Measurements from ENCODE around the gene TRMU.

Gene TRMU

GRCh38 chr22:46381731-46382130 lies 46.2 kb downstream of the TRMU start:
- no peak overlapping the region for H3K27ac ChIP-seq (ENCODE audit: low read depth, low read length)

GRCh38 chr22:46382524-46382923 lies 47.0 kb downstream of the TRMU start:
- no peak overlapping the region for H3K27ac ChIP-seq (ENCODE audit: low read depth, low read length)
- H3K9me3 ChIP-seq (ENCODE audit: insufficient read depth, low read depth, low read length), result no peaks in the 10 kb centered on the region
- no peaks in the 10 kb centered on the region for H3K27me3 ChIP-seq (ENCODE audit: insufficient read depth, low read length)
- WGBS, result 90% methylated on average over 15 of the region's 15 CpGs
- H3K9ac ChIP-seq (ENCODE audit: low read depth, low read length), result no peak overlapping the region
- H3K36me3 ChIP-seq (ENCODE audit: insufficient read depth, low read length), result no peaks in the 10 kb centered on the region; the same call in 1 of the 2 replicates
- no peak overlapping the region for H3K4me3 ChIP-seq (ENCODE audit: low read length)
- peaks cover 21% of the 10 kb centered on the region for H3K4me1 ChIP-seq (ENCODE audit: insufficient read depth, low read length)

More at GRCh38 chr22:46381731-46382130, 46.2 kb downstream of the TRMU start:
- H3K27me3 ChIP-seq (ENCODE audit: insufficient read depth, low read length), result no peaks in the 10 kb centered on the region
- H3K36me3 ChIP-seq (ENCODE audit: insufficient read depth, low read length), result no peaks in the 10 kb centered on the region; the same call in 1 of the 2 replicates
- H3K4me3 ChIP-seq (ENCODE audit: low read length), result no peak overlapping the region
- no peak overlapping the region for H3K9ac ChIP-seq (ENCODE audit: low read depth, low read length)
- peaks cover 29% of the 10 kb centered on the region for H3K4me1 ChIP-seq (ENCODE audit: insufficient read depth, low read length)
- H3K9me3 ChIP-seq (ENCODE audit: insufficient read depth, low read depth, low read length), result no peaks in the 10 kb centered on the region
- 96% methylated on average over 27 of the region's 27 CpGs for WGBS

GRCh38 chr22:46386312-46386711 lies 50.8 kb downstream of the TRMU start:
- Histone ChIP-seq H3K27ac (ENCODE audit: low read depth, low read length) (no peak overlapping the region), H3K36me3 (ENCODE audit: insufficient read depth, low read length) (no peaks in the 10 kb centered on the region; the same call in 1 of the 2 replicates), H3K9me3 (ENCODE audit: insufficient read depth, low read depth, low read length) (no peaks in the 10 kb centered on the region), H3K4me1 (ENCODE audit: insufficient read depth, low read length) (no peaks in the 10 kb centered on the region), H3K9ac (ENCODE audit: low read depth, low read length) (no peak overlapping the region), H3K4me3 (ENCODE audit: low read length) (no peak overlapping the region), H3K27me3 (ENCODE audit: insufficient read depth, low read length) (no peaks in the 10 kb centered on the region)
- 95% methylated on average over 27 of the region's 27 CpGs for WGBS

- no peak overlapping the region for H3K27ac ChIP-seq (ENCODE audit: low read depth, low read length)
- H3K4me1 ChIP-seq (ENCODE audit: insufficient read depth, low read length), result no peaks in the 10 kb centered on the region
- no peak overlapping the region for H3K4me3 ChIP-seq (ENCODE audit: low read length)
- no peaks in the 10 kb centered on the region for H3K27me3 ChIP-seq (ENCODE audit: insufficient read depth, low read length)
- no peak overlapping the region for H3K9ac ChIP-seq (ENCODE audit: low read depth, low read length)
- H3K9me3 ChIP-seq (ENCODE audit: insufficient read depth, low read depth, low read length), result no peaks in the 10 kb centered on the region
- no peaks in the 10 kb centered on the region; the same call in 1 of the 2 replicates for H3K36me3 ChIP-seq (ENCODE audit: insufficient read depth, low read length)
- WGBS, result 93% methylated on average over 11 of the region's 11 CpGs
Measured at GRCh38 chr22:46387748-46388147, 52.2 kb downstream of the TRMU start.

- no peaks in the 10 kb centered on the region for H3K4me1 ChIP-seq (ENCODE audit: insufficient read depth, low read length)
- H3K36me3 ChIP-seq (ENCODE audit: insufficient read depth, low read length), result no peaks in the 10 kb centered on the region; the same call in 1 of the 2 replicates
- no peak overlapping the region for H3K9ac ChIP-seq (ENCODE audit: low read depth, low read length)
- H3K27me3 ChIP-seq (ENCODE audit: insufficient read depth, low read length), result no peaks in the 10 kb centered on the region
- H3K27ac ChIP-seq (ENCODE audit: low read depth, low read length), result no peak overlapping the region
- no peak overlapping the region for H3K4me3 ChIP-seq (ENCODE audit: low read length)
- no peaks in the 10 kb centered on the region for H3K9me3 ChIP-seq (ENCODE audit: insufficient read depth, low read depth, low read length)
- 93% methylated on average over 10 of the region's 10 CpGs for WGBS
Measured at GRCh38 chr22:46388647-46389046, 53.1 kb downstream of the TRMU start.

- 94% methylated on average over 30 of the region's 30 CpGs for WGBS
- Histone ChIP-seq H3K9me3 (ENCODE audit: insufficient read depth, low read depth, low read length) (no peaks in the 10 kb centered on the region), H3K27ac (ENCODE audit: low read depth, low read length) (no peak overlapping the region)
Measured at GRCh38 chr22:46389081-46389480, 53.6 kb downstream of the TRMU start.

DNA sequence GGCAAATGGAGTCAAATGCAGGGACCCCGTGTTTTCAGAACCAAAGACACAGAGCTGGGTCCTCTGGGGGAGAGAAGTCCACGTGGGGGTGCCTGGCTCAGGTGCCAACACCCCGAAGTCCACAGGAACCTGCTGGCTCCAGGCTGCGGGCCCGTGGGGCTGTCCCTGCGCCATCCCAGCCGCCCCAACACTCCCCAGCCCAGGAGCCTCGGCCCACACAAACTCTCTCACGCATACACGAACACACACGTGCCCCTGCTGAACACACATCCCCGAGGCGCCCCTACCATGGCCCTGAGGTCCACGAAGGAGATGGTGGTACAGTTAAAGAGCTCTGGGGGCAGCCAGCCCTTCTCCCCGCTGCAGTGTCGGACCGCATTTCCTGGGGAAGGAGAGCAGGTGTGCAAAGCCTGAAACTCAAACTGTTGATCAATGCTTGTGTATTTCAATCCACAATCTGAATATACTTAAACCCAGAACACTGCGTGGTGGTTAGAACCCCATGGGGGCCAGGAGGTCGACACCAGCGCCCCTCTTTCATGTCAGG lies 54.7 kb downstream of the TRMU start:
- WGBS, result 94% methylated on average over 20 of the region's 20 CpGs
- Histone ChIP-seq H3K4me1 (ENCODE audit: insufficient read depth, low read length) (no peaks in the 10 kb centered on the region), H3K4me3 (ENCODE audit: low read length) (no peak overlapping the region), H3K9ac (ENCODE audit: low read depth, low read length) (no peak overlapping the region), H3K36me3 (ENCODE audit: insufficient read depth, low read length) (no peaks in the 10 kb centered on the region), H3K27me3 (ENCODE audit: insufficient read depth, low read length) (no peaks in the 10 kb centered on the region), H3K9me3 (ENCODE audit: insufficient read depth, low read depth, low read length) (no peaks in the 10 kb centered on the region), H3K27ac (ENCODE audit: low read depth, low read length) (no peak overlapping the region)

More at GRCh38 chr22:46389081-46389480, 53.6 kb downstream of the TRMU start:
- Histone ChIP-seq H3K4me1 (ENCODE audit: insufficient read depth, low read length) (no peaks in the 10 kb centered on the region), H3K36me3 (ENCODE audit: insufficient read depth, low read length) (no peaks in the 10 kb centered on the region; the same call in 1 of the 2 replicates), H3K4me3 (ENCODE audit: low read length) (no peak overlapping the region), H3K27me3 (ENCODE audit: insufficient read depth, low read length) (no peaks in the 10 kb centered on the region), H3K9ac (ENCODE audit: low read depth, low read length) (no peak overlapping the region)

DNA sequence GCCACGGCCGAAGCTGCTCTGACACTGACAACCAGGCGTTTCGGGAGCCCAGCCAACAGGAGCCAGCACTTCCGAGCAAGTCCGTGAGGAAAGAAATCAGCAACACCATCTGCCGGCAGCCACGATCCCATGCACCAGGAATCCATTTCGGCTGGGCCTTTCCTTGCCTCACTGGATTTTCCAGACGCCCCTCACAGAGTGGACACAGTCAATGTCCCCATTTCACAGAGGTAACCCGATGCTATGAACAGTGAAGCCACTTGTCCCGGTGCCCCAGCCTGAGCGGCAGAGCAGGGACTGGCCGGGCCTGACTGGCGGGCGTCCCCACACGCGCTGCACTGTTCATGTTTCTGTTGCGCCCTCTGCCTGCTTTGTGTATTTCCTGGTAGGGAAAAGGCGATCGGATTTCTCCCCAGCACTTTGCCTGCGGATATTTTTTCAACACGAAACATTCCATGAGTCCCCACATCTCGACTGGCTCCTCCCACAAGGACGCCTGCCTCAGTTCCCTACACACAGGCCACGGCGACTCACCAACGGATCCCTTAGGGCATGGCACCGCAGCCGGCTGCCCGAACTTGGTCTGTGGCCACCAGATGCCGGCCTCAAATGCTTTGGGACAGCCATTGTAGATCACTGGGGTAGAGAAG lies 55.3 kb downstream of the TRMU start:
- WGBS, result 84% methylated on average over 32 of the region's 32 CpGs
- H3K9ac ChIP-seq (ENCODE audit: low read depth, low read length), result no peak overlapping the region
- no peaks in the 10 kb centered on the region; the same call in 1 of the 2 replicates for H3K36me3 ChIP-seq (ENCODE audit: insufficient read depth, low read length)
- H3K9me3 ChIP-seq (ENCODE audit: insufficient read depth, low read depth, low read length), result no peaks in the 10 kb centered on the region
- H3K27ac ChIP-seq (ENCODE audit: low read depth, low read length), result no peak overlapping the region
- no peak overlapping the region for H3K4me3 ChIP-seq (ENCODE audit: low read length)
- no peaks in the 10 kb centered on the region for H3K4me1 ChIP-seq (ENCODE audit: insufficient read depth, low read length)
- H3K27me3 ChIP-seq (ENCODE audit: insufficient read depth, low read length), result no peaks in the 10 kb centered on the region

- Histone ChIP-seq H3K27ac (ENCODE audit: low read depth, low read length) (no peak overlapping the region), H3K4me3 (ENCODE audit: low read length) (no peak overlapping the region), H3K9me3 (ENCODE audit: insufficient read depth, low read depth, low read length) (no peaks in the 10 kb centered on the region), H3K36me3 (ENCODE audit: insufficient read depth, low read length) (no peaks in the 10 kb centered on the region; the same call in 1 of the 2 replicates), H3K4me1 (ENCODE audit: insufficient read depth, low read length) (no peaks in the 10 kb centered on the region), H3K27me3 (ENCODE audit: insufficient read depth, low read length) (no peaks in the 10 kb centered on the region), H3K9ac (ENCODE audit: low read depth, low read length) (no peak overlapping the region)
- 95% methylated on average over 36 of the region's 36 CpGs for WGBS
Measured at GRCh38 chr22:46391486-46392136, 56.1 kb downstream of the TRMU start.

- H3K36me3 ChIP-seq (ENCODE audit: insufficient read depth, low read length), result no peaks in the 10 kb centered on the region; the same call in 1 of the 2 replicates
- H3K27me3 ChIP-seq (ENCODE audit: insufficient read depth, low read length), result no peaks in the 10 kb centered on the region
- no peak overlapping the region for H3K9ac ChIP-seq (ENCODE audit: low read depth, low read length)
- H3K4me3 ChIP-seq (ENCODE audit: low read length), result no peak overlapping the region
- no peak overlapping the region for H3K27ac ChIP-seq (ENCODE audit: low read depth, low read length)
- no peaks in the 10 kb centered on the region for H3K9me3 ChIP-seq (ENCODE audit: insufficient read depth, low read depth, low read length)
- 93% methylated on average over 15 of the region's 16 CpGs for WGBS
- H3K4me1 ChIP-seq (ENCODE audit: insufficient read depth, low read length), result no peaks in the 10 kb centered on the region
Measured at GRCh38 chr22:46392137-46392844, 56.8 kb downstream of the TRMU start.

- Histone ChIP-seq H3K4me3 (ENCODE audit: low read length) (no peak overlapping the region), H3K27ac (ENCODE audit: low read depth, low read length) (no peak overlapping the region), H3K36me3 (ENCODE audit: insufficient read depth, low read length) (peaks cover 5% of the 10 kb centered on the region; the same call in 1 of the 2 replicates), H3K27me3 (ENCODE audit: insufficient read depth, low read length) (no peaks in the 10 kb centered on the region), H3K9ac (ENCODE audit: low read depth, low read length) (no peak overlapping the region), H3K4me1 (ENCODE audit: insufficient read depth, low read length) (no peaks in the 10 kb centered on the region), H3K9me3 (ENCODE audit: insufficient read depth, low read depth, low read length) (no peaks in the 10 kb centered on the region)
- WGBS, result 90% methylated on average over 14 of the region's 14 CpGs
Measured at GRCh38 chr22:46393873-46394272, 58.4 kb downstream of the TRMU start.
